Kidney epithelial cell (primary cell): ENCODE measurements around the gene FBRSL1. TPM values are rescaled to one million over a fixed set of nuclear protein-coding genes. Genes with fewer than 3 reads are reported as not detected.

Source experiments
- DNase-seq: peaks from one replicate; pipeline ENCODE4 v3.0.0-alpha.2; 2010; ENCODE audit warnings: low read depth
- H3K27me3 ChIP-seq: 2 replicates; pipeline ENCODE4 v1.6.0; 2011; ENCODE audit warnings: low read length; ENCODE audit not compliant: control insufficient read depth, insufficient read depth
- H3K36me3 ChIP-seq: 2 replicates; pipeline ENCODE4 v1.5.1; 2011; ENCODE audit warnings: low read length; ENCODE audit not compliant: control insufficient read depth, insufficient read depth
- H3K4me3 ChIP-seq: 2 replicates; pipeline ENCODE4 v1.5.1; 2011; ENCODE audit warnings: low read depth, mild to moderate bottlenecking, control low read depth, low read length
- total RNA-seq: library from RNA; depleted of rRNA; stranded (reverse); fragments of >200 nt; gene quantifications from 2 replicates; pipeline ENCODE4 v1.2.3, GENCODE V29; 2015
- TF ChIP-seq, protein P1 (sequence below): IDR thresholded peaks from 2 replicates; pipeline ENCODE4 v1.5.1; 2011; ENCODE audit warnings: mild to moderate bottlenecking, moderate library complexity, low read length, control low read depth, inconsistent platforms; ENCODE audit not compliant: insufficient read depth, poor library complexity, severe bottlenecking

The FBRSL1 gene
- total RNA-seq, 1 donor from 2014 or later = 22.9 TPM

DNA sequence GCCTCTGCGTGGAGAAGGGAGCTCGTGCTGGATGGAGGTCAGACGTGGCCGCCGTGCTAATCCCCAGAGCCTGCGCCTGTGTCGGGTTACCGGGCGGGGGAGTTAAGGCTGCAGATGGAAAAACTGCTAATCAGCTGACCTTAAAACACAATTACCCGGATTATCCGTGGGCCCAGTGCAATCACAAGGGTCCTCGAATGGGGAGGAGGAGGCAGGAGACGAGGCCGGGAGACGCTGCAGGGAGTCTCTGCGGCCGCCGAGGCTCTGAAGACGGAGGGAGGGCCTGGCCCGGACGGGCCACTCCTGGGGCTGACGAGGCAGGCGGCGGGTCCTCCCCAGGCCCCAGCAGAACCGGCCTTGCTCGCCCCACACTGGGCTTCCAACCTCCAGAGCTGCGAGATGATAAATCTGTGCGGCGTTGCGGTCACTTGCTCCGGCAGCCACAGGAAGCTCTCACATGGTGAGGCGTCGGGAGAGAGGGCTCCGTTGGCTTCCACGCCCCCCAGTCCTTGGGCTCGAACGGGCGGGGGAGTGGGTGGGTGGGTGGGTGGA, 32.9 kb upstream of the FBRSL1 start:
- Histone ChIP-seq H3K27me3 (peaks cover 28% of the 10 kb centered on the region), H3K36me3 (no peaks in the 10 kb centered on the region), H3K4me3 (no peak overlapping the region)
- no peak for DNase-seq
- TF ChIP-seq, protein P1, sequence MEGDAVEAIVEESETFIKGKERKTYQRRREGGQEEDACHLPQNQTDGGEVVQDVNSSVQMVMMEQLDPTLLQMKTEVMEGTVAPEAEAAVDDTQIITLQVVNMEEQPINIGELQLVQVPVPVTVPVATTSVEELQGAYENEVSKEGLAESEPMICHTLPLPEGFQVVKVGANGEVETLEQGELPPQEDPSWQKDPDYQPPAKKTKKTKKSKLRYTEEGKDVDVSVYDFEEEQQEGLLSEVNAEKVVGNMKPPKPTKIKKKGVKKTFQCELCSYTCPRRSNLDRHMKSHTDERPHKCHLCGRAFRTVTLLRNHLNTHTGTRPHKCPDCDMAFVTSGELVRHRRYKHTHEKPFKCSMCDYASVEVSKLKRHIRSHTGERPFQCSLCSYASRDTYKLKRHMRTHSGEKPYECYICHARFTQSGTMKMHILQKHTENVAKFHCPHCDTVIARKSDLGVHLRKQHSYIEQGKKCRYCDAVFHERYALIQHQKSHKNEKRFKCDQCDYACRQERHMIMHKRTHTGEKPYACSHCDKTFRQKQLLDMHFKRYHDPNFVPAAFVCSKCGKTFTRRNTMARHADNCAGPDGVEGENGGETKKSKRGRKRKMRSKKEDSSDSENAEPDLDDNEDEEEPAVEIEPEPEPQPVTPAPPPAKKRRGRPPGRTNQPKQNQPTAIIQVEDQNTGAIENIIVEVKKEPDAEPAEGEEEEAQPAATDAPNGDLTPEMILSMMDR = no peak

DNA sequence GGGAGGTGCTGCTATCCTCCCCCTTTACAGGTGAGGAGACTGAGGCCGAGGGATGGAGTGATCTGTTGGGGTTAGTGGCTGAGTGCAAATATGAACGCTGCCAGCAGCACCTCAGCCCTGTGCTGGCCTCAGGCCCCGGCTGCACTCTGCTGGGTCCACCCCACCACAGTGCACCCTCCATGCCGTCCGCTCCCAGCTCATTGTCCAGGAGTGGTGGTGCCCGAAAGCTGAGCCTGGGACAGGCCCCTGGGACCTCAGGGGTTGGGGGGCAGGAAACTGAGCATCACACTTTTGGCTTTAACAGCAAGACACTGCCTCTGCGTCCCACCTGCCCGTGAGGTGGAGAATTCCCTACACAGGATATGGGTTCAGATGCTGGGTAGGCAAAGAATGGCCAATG, 31.5 kb upstream of the FBRSL1 start:
- Histone ChIP-seq H3K4me3 (no peak overlapping the region), H3K27me3 (peaks cover 26% of the 10 kb centered on the region), H3K36me3 (no peaks in the 10 kb centered on the region)
- TF ChIP-seq, protein P1 = no peak
- DNase-seq = no peak

DNA sequence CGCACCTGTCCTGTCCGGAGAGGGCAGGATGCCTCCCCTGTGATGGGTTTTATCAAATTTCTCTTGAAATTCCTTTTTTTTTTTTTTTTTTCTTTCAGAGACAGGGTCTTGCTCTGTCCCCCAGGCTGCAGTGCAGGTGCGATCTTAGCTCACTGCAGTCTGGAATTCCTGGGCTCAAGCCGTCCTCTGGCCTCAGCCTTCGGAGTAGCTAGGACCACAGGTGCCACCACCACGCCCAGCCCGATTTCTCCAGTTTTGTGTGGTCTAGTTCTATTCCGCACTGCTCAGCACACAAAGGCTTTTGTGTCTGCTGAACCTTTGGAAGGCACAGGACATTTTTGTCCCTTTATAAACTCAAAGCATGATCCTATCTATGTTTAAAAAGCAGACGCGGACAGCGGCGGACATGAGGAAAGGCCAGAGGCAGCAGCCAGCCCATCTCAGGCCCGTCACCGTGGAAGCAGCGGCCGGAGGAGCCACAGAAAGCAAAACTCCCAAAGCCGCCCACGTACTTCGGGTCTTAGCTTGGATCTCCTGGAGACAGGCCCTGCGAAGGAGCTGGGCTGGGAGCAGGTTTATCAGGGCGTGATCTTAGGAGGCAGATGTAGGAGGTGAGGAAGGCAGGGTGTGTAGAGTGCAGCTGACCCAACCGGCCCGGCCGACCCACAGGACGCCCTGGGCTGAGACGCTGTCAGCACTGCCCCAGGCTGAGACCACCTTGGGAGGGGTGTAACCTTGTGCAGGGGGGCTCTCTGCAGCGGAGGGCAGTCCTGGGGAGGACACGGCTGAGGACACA, 30.9 kb upstream of the FBRSL1 start:
- peaks cover 20% of the 10 kb centered on the region for H3K27me3 ChIP-seq
- no peak overlapping the region for H3K4me3 ChIP-seq
- H3K36me3 ChIP-seq = no peaks in the 10 kb centered on the region
- TF ChIP-seq, protein P1 = no peak
- DNase-seq = no peak

DNA sequence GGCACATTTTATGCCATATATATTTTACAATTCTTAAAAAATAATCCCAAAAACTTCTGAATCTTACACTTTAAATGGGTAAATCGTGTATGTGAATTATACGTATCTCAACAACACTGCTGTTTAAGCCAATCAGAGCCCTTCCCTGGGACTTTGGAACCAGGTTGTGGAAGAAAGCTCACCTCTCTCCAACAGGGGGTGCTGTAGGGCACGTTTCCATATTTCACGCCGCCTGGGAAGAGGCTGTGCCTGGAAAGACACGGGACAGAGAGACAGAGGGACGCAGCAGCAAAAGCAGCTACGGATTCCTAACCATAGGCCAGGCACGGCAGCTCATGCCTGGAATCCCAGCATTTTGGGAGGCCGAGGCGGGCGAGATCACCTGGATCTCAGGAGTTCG, 29.4 kb upstream of the FBRSL1 start:
- H3K4me3 ChIP-seq = no peak overlapping the region

DNA sequence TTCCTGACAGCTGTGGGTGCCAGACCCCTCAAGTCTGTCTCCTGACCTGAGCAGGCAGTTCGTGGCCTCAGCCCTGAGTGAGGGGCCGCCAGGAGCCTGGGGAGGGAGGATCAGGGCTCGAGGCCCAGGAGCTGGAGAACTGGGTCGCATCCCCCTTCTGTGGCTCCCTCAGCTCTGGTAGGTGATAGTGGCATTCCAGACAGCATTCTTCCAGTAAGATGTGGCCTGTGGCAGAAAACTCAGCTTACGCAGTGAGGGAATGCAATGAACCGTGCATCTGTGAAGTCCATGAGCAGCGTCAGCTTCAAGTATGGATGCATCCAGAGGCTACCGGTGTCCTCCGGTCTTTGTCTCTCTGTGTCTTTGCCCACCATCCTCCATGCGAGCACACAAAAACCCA, 28.4 kb upstream of the FBRSL1 start:
- no peak for DNase-seq
- no peaks in the 10 kb centered on the region for H3K36me3 ChIP-seq
- no peak overlapping the region for H3K4me3 ChIP-seq
- TF ChIP-seq, protein P1 = no peak
- H3K27me3 ChIP-seq = peaks cover 18% of the 10 kb centered on the region

More for the DNA sequence above, 29.4 kb upstream of the FBRSL1 start:
- no peak for DNase-seq
- peaks cover 20% of the 10 kb centered on the region for H3K27me3 ChIP-seq
- TF ChIP-seq, protein P1 = no peak
- H3K36me3 ChIP-seq = no peaks in the 10 kb centered on the region
